ENCODE results near the gene QPCT. TPM values are rescaled to one million over a fixed set of nuclear protein-coding genes. Genes with fewer than 3 reads are reported as not detected.
"Not testable (repeated sequence)": the region's sequence is repeated elsewhere in the genome, so short reads cannot be mapped to it uniquely, and the experiment has no call there.

QPCT gene
- total and polyA plus RNA-seq, 2 donors from 2014 or later = 10.4 to 16.6 TPM

- Histone ChIP-seq H3K4me1 (ENCODE audit: control insufficient read depth in 2 of 3, insufficient read depth in 2 of 3, low read depth in 1 of 3, low read length in 3 of 3) (no peaks in the 10 kb centered on the region), H3K9me3 (ENCODE audit: control insufficient read depth in 2 of 3, insufficient read depth in 1 of 3, low read length in 3 of 3) (no peaks in the 10 kb centered on the region), H3K4me3 (ENCODE audit: low read length in 3 of 3) (no peak overlapping the region), H3K27ac (ENCODE audit: low read depth in 2 of 2, low read length in 2 of 2) (no peak overlapping the region), H3K27me3 (ENCODE audit: control insufficient read depth, insufficient read depth, low read length) (no peaks in the 10 kb centered on the region), H3K36me3 (ENCODE audit: control insufficient read depth in 2 of 3, insufficient read depth in 3 of 3, low read length in 3 of 3) (no peaks in the 10 kb centered on the region), H3K9ac (ENCODE audit: low read length in 3 of 3) (no peak overlapping the region)
- DNase-seq (no peak), FAIRE-seq (no peak)
- intact Hi-C loops (cut with DNase I) = no loop called here
- no peak for TF ChIP-seq CTCF (IDR thresholded peaks at IDR 0.05; ENCODE audit: borderline replicate concordance, extremely low read depth, insufficient read depth)
Measured at GRCh38 chr2:37405781-37406180, 61.4 kb downstream of the QPCT start.

- intact Hi-C loops (cut with DNase I) = loop anchor here (5.0 to 10.0 kb wide), 2 partner anchors 420 to 473 kb away; no protein-coding TSS in a partner anchor
- H3K9me3 ChIP-seq (ENCODE audit: control insufficient read depth in 2 of 3, insufficient read depth in 1 of 3, low read length in 3 of 3) = no peaks in the 10 kb centered on the region
- H3K4me3 ChIP-seq (ENCODE audit: low read length in 3 of 3) = no peak overlapping the region
- H3K36me3 ChIP-seq (ENCODE audit: control insufficient read depth in 2 of 3, insufficient read depth in 3 of 3, low read length in 3 of 3) = no peaks in the 10 kb centered on the region
- H3K9ac ChIP-seq (ENCODE audit: low read length in 3 of 3) = no peak overlapping the region
- H3K27ac ChIP-seq (ENCODE audit: low read depth in 2 of 2, low read length in 2 of 2) = no peak overlapping the region
- no peak for TF ChIP-seq CTCF (IDR thresholded peaks at IDR 0.05; ENCODE audit: borderline replicate concordance, extremely low read depth, insufficient read depth)
- FAIRE-seq (no peak), DNase-seq (no peak)
- no peaks in the 10 kb centered on the region for H3K27me3 ChIP-seq (ENCODE audit: control insufficient read depth, insufficient read depth, low read length)
- peaks cover 0 to 4% (median 3%) of the 10 kb centered on the region in 3 donors for H3K4me1 ChIP-seq (ENCODE audit: control insufficient read depth in 2 of 3, insufficient read depth in 2 of 3, low read depth in 1 of 3, low read length in 3 of 3)
Measured at GRCh38 chr2:37412231-37412630, 67.8 kb downstream of the QPCT start.

GRCh38 chr2:37413911-37414469, 69.6 kb downstream of the QPCT start:
- H3K27ac ChIP-seq (ENCODE audit: low read depth in 2 of 2, low read length in 2 of 2); H3K4me3 ChIP-seq (ENCODE audit: low read length in 3 of 3); H3K27me3 ChIP-seq (ENCODE audit: control insufficient read depth, insufficient read depth, low read length); H3K36me3 ChIP-seq (ENCODE audit: control insufficient read depth in 2 of 3, insufficient read depth in 3 of 3, low read length in 3 of 3); DNase-seq; H3K9me3 ChIP-seq (ENCODE audit: control insufficient read depth in 2 of 3, insufficient read depth in 1 of 3, low read length in 3 of 3); H3K4me1 ChIP-seq (ENCODE audit: control insufficient read depth in 2 of 3, insufficient read depth in 2 of 3, low read depth in 1 of 3, low read length in 3 of 3); FAIRE-seq; H3K9ac ChIP-seq (ENCODE audit: low read length in 3 of 3): not testable (repeated sequence)
- intact Hi-C loops (cut with DNase I) = loop anchor here (5.0 to 10.0 kb wide), 2 partner anchors 418 to 471 kb away; no protein-coding TSS in a partner anchor

GRCh38 chr2:37414470-37414949, 70.1 kb downstream of the QPCT start:
- intact Hi-C loops (cut with DNase I) = loop anchor here (5.0 to 10.0 kb wide), 2 partner anchors 418 to 470 kb away; no protein-coding TSS in a partner anchor
- DNase-seq = peak in 2 of 5 donors; percentile 80 to 88
- Histone ChIP-seq H3K4me3 (ENCODE audit: low read length in 3 of 3) (no peak overlapping the region), H3K36me3 (ENCODE audit: control insufficient read depth in 2 of 3, insufficient read depth in 3 of 3, low read length in 3 of 3) (no peaks in the 10 kb centered on the region), H3K4me1 (ENCODE audit: control insufficient read depth in 2 of 3, insufficient read depth in 2 of 3, low read depth in 1 of 3, low read length in 3 of 3) (peaks cover 0 to 4% (median 3%) of the 10 kb centered on the region in 3 donors), H3K9ac (ENCODE audit: low read length in 3 of 3) (no peak overlapping the region), H3K27me3 (ENCODE audit: control insufficient read depth, insufficient read depth, low read length) (no peaks in the 10 kb centered on the region), H3K9me3 (ENCODE audit: control insufficient read depth in 2 of 3, insufficient read depth in 1 of 3, low read length in 3 of 3) (no peaks in the 10 kb centered on the region), H3K27ac (ENCODE audit: low read depth in 2 of 2, low read length in 2 of 2) (no peak overlapping the region)
- peak; percentile 57 for FAIRE-seq
- TF ChIP-seq CTCF (IDR thresholded peaks at IDR 0.05; ENCODE audit: borderline replicate concordance, extremely low read depth, insufficient read depth) = peak; percentile 87
